ENCODE data around the gene ZNF816. TPM values are rescaled to one million over a fixed set of nuclear protein-coding genes. Genes with fewer than 3 reads are reported as not detected.
A peak's percentile ranks its signal among the peaks of the same experiment; 100 is the strongest.

Gene ZNF816
- 10 to 100 TPM in 1 of 2 donors, 1 to 10 TPM in 1; 6.5 to 13.7 TPM for total RNA-seq

DNA sequence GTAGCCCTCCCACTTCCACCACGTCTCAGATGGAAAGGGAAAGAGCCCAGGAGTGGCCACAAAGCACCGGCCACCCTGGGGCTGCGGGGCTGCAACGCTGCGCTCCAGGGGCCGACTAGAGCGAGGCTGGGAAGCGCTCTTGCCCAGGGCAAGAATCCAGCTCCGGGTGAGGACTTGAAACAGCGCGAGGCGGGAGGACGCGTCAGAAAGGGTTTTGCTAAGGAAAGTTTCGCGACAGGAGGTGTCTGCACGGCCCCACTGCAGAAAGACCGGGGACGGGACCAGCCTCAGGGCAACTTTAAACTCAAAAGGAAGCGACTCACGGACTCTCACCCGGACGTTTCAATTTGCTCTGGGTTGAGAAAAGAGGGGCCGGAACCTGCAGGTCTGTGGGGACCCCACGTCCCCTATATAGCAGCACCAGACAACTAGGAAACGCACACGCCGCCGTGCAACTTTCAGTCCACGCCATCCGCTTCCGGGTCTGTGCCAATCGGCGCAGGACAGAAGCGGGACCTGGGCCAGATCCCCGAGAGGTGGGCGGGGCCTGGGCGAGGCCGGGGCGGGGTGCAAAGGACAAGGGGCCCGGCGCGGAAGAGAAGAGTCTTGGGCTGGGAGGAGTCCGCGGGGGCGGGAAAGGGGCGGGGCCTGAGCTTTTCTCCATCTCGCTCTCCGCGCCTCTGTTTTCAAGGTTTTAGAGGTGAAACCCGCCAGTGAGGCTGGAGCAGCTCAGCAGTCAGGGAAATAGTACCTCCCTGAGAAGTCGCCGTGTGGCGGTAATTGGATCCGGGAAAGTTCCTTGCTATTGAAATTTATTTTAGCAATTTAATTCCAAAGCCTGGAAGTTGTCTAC, at the start of gene ZNF816:
Gene ZNF816 (minus strand): TSS at position 488 of the 853 bp plus-strand sequence. CDS start 6,792 bp downstream, outside the sequence.
- ATAC-seq (ENCODE audit: insufficient number of reproducible peaks, low FRiP score, low read depth), result peak; percentile 93
- DNase-seq (ENCODE audit: low spot score), result peak; percentile 94
- peaks cover 1% of the 10 kb centered on the region for H3K9me3 ChIP-seq

DNA sequence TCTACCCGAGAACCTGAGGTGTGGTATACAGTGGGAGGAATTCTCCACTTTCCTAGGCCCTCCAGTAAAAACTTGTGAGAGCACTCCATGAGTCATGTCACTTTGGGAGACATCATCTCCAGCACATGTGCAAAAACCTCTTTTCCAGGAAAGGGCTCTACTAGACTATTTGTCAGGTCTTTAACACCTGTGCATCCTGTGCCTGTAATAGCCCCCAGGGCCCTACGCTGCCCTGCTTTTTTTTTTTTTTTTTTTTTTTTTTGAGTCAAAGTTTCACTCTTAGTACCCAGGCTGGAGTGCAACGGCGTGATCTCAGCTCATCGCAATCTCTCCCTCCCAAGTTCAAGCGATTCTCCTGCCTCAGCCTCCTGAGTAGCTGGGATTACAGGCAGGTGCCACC, 49.3 kb upstream of the ZNF816 start:
- no peaks in the 10 kb centered on the region for H3K27me3 ChIP-seq (replicated peaks; ENCODE audit: insufficient read depth)
- no peaks in the 10 kb centered on the region for H3K4me1 ChIP-seq (ENCODE audit: control insufficient read depth in 1 of 2, low read depth in 2 of 2)
- no peaks in the 10 kb centered on the region for H3K9me3 ChIP-seq
- no peak overlapping the region for H3K4me3 ChIP-seq
- no peaks in the 10 kb centered on the region for H3K36me3 ChIP-seq
- ATAC-seq (ENCODE audit: insufficient number of reproducible peaks, low FRiP score, low read depth) (no peak), DNase-seq (ENCODE audit: low spot score) (no peak)
- TF ChIP-seq, protein P1, sequence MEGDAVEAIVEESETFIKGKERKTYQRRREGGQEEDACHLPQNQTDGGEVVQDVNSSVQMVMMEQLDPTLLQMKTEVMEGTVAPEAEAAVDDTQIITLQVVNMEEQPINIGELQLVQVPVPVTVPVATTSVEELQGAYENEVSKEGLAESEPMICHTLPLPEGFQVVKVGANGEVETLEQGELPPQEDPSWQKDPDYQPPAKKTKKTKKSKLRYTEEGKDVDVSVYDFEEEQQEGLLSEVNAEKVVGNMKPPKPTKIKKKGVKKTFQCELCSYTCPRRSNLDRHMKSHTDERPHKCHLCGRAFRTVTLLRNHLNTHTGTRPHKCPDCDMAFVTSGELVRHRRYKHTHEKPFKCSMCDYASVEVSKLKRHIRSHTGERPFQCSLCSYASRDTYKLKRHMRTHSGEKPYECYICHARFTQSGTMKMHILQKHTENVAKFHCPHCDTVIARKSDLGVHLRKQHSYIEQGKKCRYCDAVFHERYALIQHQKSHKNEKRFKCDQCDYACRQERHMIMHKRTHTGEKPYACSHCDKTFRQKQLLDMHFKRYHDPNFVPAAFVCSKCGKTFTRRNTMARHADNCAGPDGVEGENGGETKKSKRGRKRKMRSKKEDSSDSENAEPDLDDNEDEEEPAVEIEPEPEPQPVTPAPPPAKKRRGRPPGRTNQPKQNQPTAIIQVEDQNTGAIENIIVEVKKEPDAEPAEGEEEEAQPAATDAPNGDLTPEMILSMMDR (IDR thresholded peaks at IDR 0.05), result no peak
- H3K27ac ChIP-seq, result no peak overlapping the region

More for the DNA sequence above, at the start of gene ZNF816:
- peaks cover 16% of the 10 kb centered on the region for H3K36me3 ChIP-seq
- H3K4me3 ChIP-seq, result peak within 1 kb of the TSS; percentile 84
- TF ChIP-seq, protein P1 (IDR thresholded peaks at IDR 0.05), result no peak
- no peaks in the 10 kb centered on the region for H3K27me3 ChIP-seq (replicated peaks; ENCODE audit: insufficient read depth)
- peaks cover 5 to 19% of the 10 kb centered on the region in 2 donors for H3K4me1 ChIP-seq (ENCODE audit: control insufficient read depth in 1 of 2, low read depth in 2 of 2)
- H3K27ac ChIP-seq, result peak within 1 kb of the TSS; percentile 79 to 88

DNA sequence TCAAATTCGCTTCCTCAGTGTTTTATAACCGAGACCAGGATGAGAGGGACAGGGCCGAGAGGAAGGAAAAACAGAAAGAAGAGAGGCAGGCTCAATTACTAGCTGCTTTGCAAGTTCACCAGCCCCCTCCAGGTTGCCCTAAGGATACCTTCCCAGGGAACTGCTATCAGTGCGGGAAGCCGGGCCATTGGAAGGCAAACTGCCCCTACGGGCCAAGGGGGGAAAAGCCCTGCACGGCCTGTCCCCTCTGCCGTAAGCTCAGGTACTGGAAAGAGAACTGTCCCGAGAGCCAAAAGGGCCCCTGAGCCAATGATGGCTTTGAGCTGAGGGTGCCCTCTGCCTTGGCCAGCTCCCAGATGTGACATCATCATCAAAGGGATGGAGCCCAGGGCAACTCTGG, 47.8 kb upstream of the ZNF816 start:
- TF ChIP-seq, protein P1 (IDR thresholded peaks at IDR 0.05), result no peak
- no peaks in the 10 kb centered on the region for H3K27me3 ChIP-seq (replicated peaks; ENCODE audit: insufficient read depth)
- no peaks in the 10 kb centered on the region for H3K36me3 ChIP-seq
- H3K27ac ChIP-seq, result no peak overlapping the region
- no peaks in the 10 kb centered on the region for H3K9me3 ChIP-seq
- ATAC-seq (ENCODE audit: insufficient number of reproducible peaks, low FRiP score, low read depth) (no peak), DNase-seq (ENCODE audit: low spot score) (no peak)
- H3K4me1 ChIP-seq (ENCODE audit: control insufficient read depth in 1 of 2, low read depth in 2 of 2), result no peaks in the 10 kb centered on the region
- no peak overlapping the region for H3K4me3 ChIP-seq

DNA sequence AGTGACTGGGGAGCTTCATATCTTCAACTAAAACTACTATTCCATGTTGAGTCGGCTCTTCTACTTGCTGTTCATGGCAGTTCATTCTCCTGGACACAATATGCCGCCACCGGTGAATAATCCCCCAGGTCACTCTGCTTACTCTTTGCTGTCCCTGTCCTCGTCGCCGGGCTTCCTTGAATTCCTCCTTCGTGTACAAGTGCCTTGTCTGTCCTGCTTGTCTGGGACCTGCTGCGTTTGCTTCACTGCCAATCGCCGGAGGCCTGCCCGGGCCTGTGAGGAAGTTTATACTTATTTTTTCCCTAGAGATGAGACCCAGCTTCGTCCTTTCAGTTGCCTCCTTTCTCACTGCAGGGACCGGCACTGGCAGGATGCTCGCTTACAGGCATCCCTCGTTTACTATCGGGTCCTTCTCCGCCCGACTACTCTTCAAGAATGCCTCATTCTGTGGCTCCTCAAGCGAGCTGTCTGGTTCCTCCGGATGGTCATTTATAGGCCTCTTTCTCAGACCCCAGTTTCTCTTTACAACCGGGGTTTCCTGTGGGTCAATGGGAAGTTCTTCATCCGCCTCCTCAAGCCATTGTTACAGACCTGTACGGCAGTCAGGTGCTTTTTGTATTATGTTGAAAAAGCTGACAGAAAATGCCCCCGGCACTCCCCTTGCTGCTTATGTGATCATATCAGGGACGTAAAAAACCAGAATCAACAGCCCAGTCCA, 45.5 kb upstream of the ZNF816 start:
- no peaks in the 10 kb centered on the region for H3K4me1 ChIP-seq (ENCODE audit: control insufficient read depth in 1 of 2, low read depth in 2 of 2)
- no peak overlapping the region for H3K4me3 ChIP-seq
- H3K27me3 ChIP-seq (replicated peaks; ENCODE audit: insufficient read depth), result no peaks in the 10 kb centered on the region
- TF ChIP-seq, protein P1 (IDR thresholded peaks at IDR 0.05), result no peak
- ATAC-seq (ENCODE audit: insufficient number of reproducible peaks, low FRiP score, low read depth), result no peak
- H3K9me3 ChIP-seq, result no peaks in the 10 kb centered on the region
- H3K27ac ChIP-seq, result no peak overlapping the region
- DNase-seq (ENCODE audit: low spot score), result no peak
- H3K36me3 ChIP-seq, result no peaks in the 10 kb centered on the region

DNA sequence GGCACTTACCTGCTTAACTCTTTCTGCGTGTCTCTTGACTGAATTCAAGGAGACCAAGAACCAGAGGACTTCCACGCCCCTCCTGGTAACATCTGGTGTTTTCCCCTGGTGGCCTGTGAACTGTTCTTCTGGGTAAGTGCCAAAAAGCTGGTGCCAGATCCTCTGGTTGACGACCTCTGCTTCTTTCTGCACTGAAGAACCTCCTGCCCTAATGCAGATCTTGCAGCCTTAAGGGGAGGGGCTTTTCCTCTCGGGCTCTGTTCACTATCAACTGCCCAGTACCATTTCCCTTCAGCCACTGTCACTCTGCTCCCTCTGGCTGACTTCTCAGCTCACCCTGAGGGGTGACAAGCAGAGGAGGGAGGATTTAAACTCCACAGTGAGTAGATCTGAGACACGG, 44.9 kb upstream of the ZNF816 start:
- no peak overlapping the region for H3K4me3 ChIP-seq
- DNase-seq (ENCODE audit: low spot score) (no peak), ATAC-seq (ENCODE audit: insufficient number of reproducible peaks, low FRiP score, low read depth) (no peak)
- TF ChIP-seq, protein P1 (IDR thresholded peaks at IDR 0.05), result no peak
- no peaks in the 10 kb centered on the region for H3K36me3 ChIP-seq
- no peaks in the 10 kb centered on the region for H3K4me1 ChIP-seq (ENCODE audit: control insufficient read depth in 1 of 2, low read depth in 2 of 2)
- no peaks in the 10 kb centered on the region for H3K27me3 ChIP-seq (replicated peaks; ENCODE audit: insufficient read depth)
- H3K27ac ChIP-seq, result no peak overlapping the region
- H3K9me3 ChIP-seq, result no peaks in the 10 kb centered on the region

Measured in thoracic aorta (tissue), 2 donors.